Iris pigment epithelial cell (primary cell): ENCODE results near the gene SMYD3.

ENCODE experiments used
- DNase-seq: peaks from one replicate; pipeline ENCODE4 v3.0.0-alpha.2; 2011; ENCODE audit warnings: low read depth

The SMYD3 gene

GRCh38 chr1:246214708-246215509 is 292.2 kb downstream of the SMYD3 start:
- peak; percentile 97 for DNase-seq

GRCh38 chr1:246213947-246214346 is 293.1 kb downstream of the SMYD3 start:
- no peak for DNase-seq

GRCh38 chr1:246213502-246213901 is 293.6 kb downstream of the SMYD3 start:
- no peak for DNase-seq

- no peak for DNase-seq
Observed at GRCh38 chr1:246213036-246213435, 294.0 kb downstream of the SMYD3 start.

GRCh38 chr1:246212013-246212412 is 295.1 kb downstream of the SMYD3 start:
- no peak for DNase-seq

GRCh38 chr1:246210756-246211155 is 296.3 kb downstream of the SMYD3 start:
- DNase-seq: no peak

- no peak for DNase-seq
Observed at GRCh38 chr1:246208105-246208504, 299.0 kb downstream of the SMYD3 start.

- no peak for DNase-seq
Observed at GRCh38 chr1:246203180-246203579, 303.9 kb downstream of the SMYD3 start.

- DNase-seq: no peak
Observed at GRCh38 chr1:246200738-246201137, 306.3 kb downstream of the SMYD3 start.

GRCh38 chr1:246200225-246200624 is 306.9 kb downstream of the SMYD3 start:
- DNase-seq: no peak

- no peak for DNase-seq
Observed at GRCh38 chr1:246199086-246199645, 307.9 kb downstream of the SMYD3 start.

GRCh38 chr1:246198115-246198816 is 308.8 kb downstream of the SMYD3 start:
- DNase-seq: no peak

- DNase-seq: no peak
Observed at GRCh38 chr1:246197076-246197475, 310.0 kb downstream of the SMYD3 start.

GRCh38 chr1:246195296-246195695 is 311.8 kb downstream of the SMYD3 start:
- DNase-seq: no peak

GRCh38 chr1:246193537-246193936 is 313.5 kb downstream of the SMYD3 start:
- no peak for DNase-seq

- DNase-seq: no peak
Observed at GRCh38 chr1:246189126-246189525, 318.0 kb downstream of the SMYD3 start.

GRCh38 chr1:246187834-246188372 is 319.2 kb downstream of the SMYD3 start:
- no peak for DNase-seq

GRCh38 chr1:246184503-246184902 is 322.6 kb downstream of the SMYD3 start:
- no peak for DNase-seq

GRCh38 chr1:246182149-246182851 is 324.8 kb downstream of the SMYD3 start:
- no peak for DNase-seq

- peak; percentile 39 for DNase-seq
Observed at GRCh38 chr1:246181241-246181640, 325.8 kb downstream of the SMYD3 start.

GRCh38 chr1:246179401-246179800 is 327.7 kb downstream of the SMYD3 start:
- DNase-seq: no peak

- no peak for DNase-seq
Observed at GRCh38 chr1:246178717-246179311, 328.3 kb downstream of the SMYD3 start.
